Activated naive CD4-positive, alpha-beta T cell treated with anti-CD3 and anti-CD28 coated beads, Interleukin-2, amount 10 ng/mL, durations not matched to agents 7 days and 5 days (primary cell): ENCODE measurements around the gene LTBP1.

ENCODE experiments used
- CTCF ChIA-PET: fragments of 350-600 bp; sonication (Branson Sonifier 250); formaldehyde crosslinking; loops from one replicate; lab custom pipeline; 2021; ENCODE audit warnings: antibody characterized with exemption; lab: Charles Lee
- DNase-seq: peaks from one replicate; pipeline ENCODE4 v3.0.0-alpha.2; 2020
- H3K27ac Mint-ChIP-seq: one replicate; pipeline ENCODE4 v1.8.0; 2021; ENCODE audit warnings: mild to moderate bottlenecking, moderate library complexity, mixed read lengths
- H3K27me3 Mint-ChIP-seq: one replicate; pipeline ENCODE4 v1.8.0; 2021; ENCODE audit warnings: mild to moderate bottlenecking, mixed read lengths
- H3K36me3 Mint-ChIP-seq: one replicate; pipeline ENCODE4 v1.8.0; 2021; ENCODE audit warnings: mixed read lengths
- H3K4me1 Mint-ChIP-seq: one replicate; pipeline ENCODE4 v1.8.0; 2021; ENCODE audit warnings: mixed read lengths
- H3K4me3 Mint-ChIP-seq: one replicate; pipeline ENCODE4 v1.8.0; 2021; ENCODE audit warnings: mild to moderate bottlenecking, moderate library complexity, mixed read lengths
- H3K9me3 Mint-ChIP-seq: one replicate; pipeline ENCODE4 v1.8.0; 2021; ENCODE audit warnings: mixed read lengths

LTBP1 gene

GRCh38 chr2:33420726-33421125, 474.0 kb downstream of the LTBP1 start:
- H3K27me3 Mint-ChIP-seq, result no peaks in the 10 kb centered on the region
- CTCF ChIA-PET, result no interaction called here
- no peaks in the 10 kb centered on the region for H3K36me3 Mint-ChIP-seq
- no peak overlapping the region for H3K27ac Mint-ChIP-seq
- no peak overlapping the region for H3K4me3 Mint-ChIP-seq
- H3K4me1 Mint-ChIP-seq, result no peaks in the 10 kb centered on the region
- no peaks in the 10 kb centered on the region for H3K9me3 Mint-ChIP-seq
- no peak for DNase-seq

- Mint-ChIP-seq H3K4me1 (no peaks in the 10 kb centered on the region), H3K27me3 (no peaks in the 10 kb centered on the region), H3K4me3 (no peak overlapping the region), H3K27ac (no peak overlapping the region), H3K9me3 (no peaks in the 10 kb centered on the region), H3K36me3 (no peaks in the 10 kb centered on the region)
- no peak for DNase-seq
- CTCF ChIA-PET, result no interaction called here
Observed at GRCh38 chr2:33421820-33422219, 475.1 kb downstream of the LTBP1 start.

- no peaks in the 10 kb centered on the region for H3K36me3 Mint-ChIP-seq
- DNase-seq, result no peak
- no peak overlapping the region for H3K4me3 Mint-ChIP-seq
- no peak overlapping the region for H3K27ac Mint-ChIP-seq
- H3K9me3 Mint-ChIP-seq, result no peaks in the 10 kb centered on the region
- H3K4me1 Mint-ChIP-seq, result no peaks in the 10 kb centered on the region
- no peaks in the 10 kb centered on the region for H3K27me3 Mint-ChIP-seq
- CTCF ChIA-PET, result no interaction called here
Observed at GRCh38 chr2:33425161-33425560, 478.4 kb downstream of the LTBP1 start.

- H3K4me3 Mint-ChIP-seq, result no peak overlapping the region
- H3K4me1 Mint-ChIP-seq, result no peaks in the 10 kb centered on the region
- H3K36me3 Mint-ChIP-seq, result no peaks in the 10 kb centered on the region
- no peaks in the 10 kb centered on the region for H3K27me3 Mint-ChIP-seq
- CTCF ChIA-PET, result no interaction called here
- no peak for DNase-seq
- H3K9me3 Mint-ChIP-seq, result no peaks in the 10 kb centered on the region
- no peak overlapping the region for H3K27ac Mint-ChIP-seq
Observed at GRCh38 chr2:33425586-33426031, 478.9 kb downstream of the LTBP1 start.

GRCh38 chr2:33426666-33427231, 480.0 kb downstream of the LTBP1 start:
- DNase-seq, result no peak
- Mint-ChIP-seq H3K4me3 (no peak overlapping the region), H3K9me3 (no peaks in the 10 kb centered on the region), H3K27me3 (peaks cover 5% of the 10 kb centered on the region), H3K27ac (no peak overlapping the region), H3K4me1 (no peaks in the 10 kb centered on the region), H3K36me3 (no peaks in the 10 kb centered on the region)
- CTCF ChIA-PET, result no interaction called here

- no peak overlapping the region for H3K4me3 Mint-ChIP-seq
- CTCF ChIA-PET, result interaction anchor here (1.1 kb wide), 2 partner anchors 46 to 153 kb away, joined by 3 to 5 read pairs; no protein-coding TSS in a partner anchor
- H3K9me3 Mint-ChIP-seq, result no peaks in the 10 kb centered on the region
- H3K36me3 Mint-ChIP-seq, result no peaks in the 10 kb centered on the region
- H3K4me1 Mint-ChIP-seq, result no peaks in the 10 kb centered on the region
- no peak for DNase-seq
- H3K27ac Mint-ChIP-seq, result no peak overlapping the region
- H3K27me3 Mint-ChIP-seq, result peaks cover 7% of the 10 kb centered on the region
Observed at GRCh38 chr2:33430077-33430476, 483.3 kb downstream of the LTBP1 start.

GRCh38 chr2:33430856-33431255, 484.1 kb downstream of the LTBP1 start:
- no peak overlapping the region for H3K4me3 Mint-ChIP-seq
- H3K27ac Mint-ChIP-seq, result no peak overlapping the region
- H3K36me3 Mint-ChIP-seq, result no peaks in the 10 kb centered on the region
- H3K4me1 Mint-ChIP-seq, result no peaks in the 10 kb centered on the region
- no peaks in the 10 kb centered on the region for H3K9me3 Mint-ChIP-seq
- H3K27me3 Mint-ChIP-seq, result peaks cover 7% of the 10 kb centered on the region
- CTCF ChIA-PET, result interaction anchor here (1.1 kb wide), 1 partner anchor 152 kb away, joined by 5 read pairs; no protein-coding TSS in a partner anchor
- DNase-seq, result no peak

GRCh38 chr2:33432871-33433270, 486.1 kb downstream of the LTBP1 start:
- CTCF ChIA-PET, result interaction anchor here (0.6 kb wide), 2 partner anchors 9 to 24 kb away, joined by 3 read pairs; no protein-coding TSS in a partner anchor
- H3K36me3 Mint-ChIP-seq, result no peaks in the 10 kb centered on the region
- H3K9me3 Mint-ChIP-seq, result no peaks in the 10 kb centered on the region
- no peak for DNase-seq
- no peak overlapping the region for H3K27ac Mint-ChIP-seq
- no peaks in the 10 kb centered on the region for H3K4me1 Mint-ChIP-seq
- peaks cover 11% of the 10 kb centered on the region for H3K27me3 Mint-ChIP-seq
- H3K4me3 Mint-ChIP-seq, result no peak overlapping the region

- no peaks in the 10 kb centered on the region for H3K4me1 Mint-ChIP-seq
- H3K36me3 Mint-ChIP-seq, result no peaks in the 10 kb centered on the region
- H3K27ac Mint-ChIP-seq, result no peak overlapping the region
- no peaks in the 10 kb centered on the region for H3K9me3 Mint-ChIP-seq
- peaks cover 11% of the 10 kb centered on the region for H3K27me3 Mint-ChIP-seq
- DNase-seq, result no peak
- H3K4me3 Mint-ChIP-seq, result no peak overlapping the region
- CTCF ChIA-PET, result interaction anchor here (0.6 kb wide), 2 partner anchors 8 to 23 kb away, joined by 3 read pairs; no protein-coding TSS in a partner anchor
Observed at GRCh38 chr2:33433279-33434235, 486.8 kb downstream of the LTBP1 start.

- Mint-ChIP-seq H3K27ac (no peak overlapping the region), H3K9me3 (no peaks in the 10 kb centered on the region), H3K4me1 (no peaks in the 10 kb centered on the region), H3K36me3 (no peaks in the 10 kb centered on the region), H3K27me3 (peaks cover 21% of the 10 kb centered on the region), H3K4me3 (no peak overlapping the region)
- DNase-seq, result no peak
- CTCF ChIA-PET, result no interaction called here
Observed at GRCh38 chr2:33435518-33435917, 488.8 kb downstream of the LTBP1 start.

- Mint-ChIP-seq H3K36me3 (no peaks in the 10 kb centered on the region), H3K4me3 (no peak overlapping the region), H3K27ac (no peak overlapping the region), H3K9me3 (no peaks in the 10 kb centered on the region), H3K4me1 (no peaks in the 10 kb centered on the region), H3K27me3 (peaks cover 21% of the 10 kb centered on the region)
- no peak for DNase-seq
- CTCF ChIA-PET, result no interaction called here
Observed at GRCh38 chr2:33436083-33436482, 489.3 kb downstream of the LTBP1 start.

- Mint-ChIP-seq H3K36me3 (no peaks in the 10 kb centered on the region), H3K27ac (no peak overlapping the region), H3K4me1 (no peaks in the 10 kb centered on the region), H3K4me3 (no peak overlapping the region), H3K27me3 (peaks cover 14% of the 10 kb centered on the region), H3K9me3 (no peaks in the 10 kb centered on the region)
- DNase-seq, result no peak
- CTCF ChIA-PET, result no interaction called here
Observed at GRCh38 chr2:33437297-33437696, 490.5 kb downstream of the LTBP1 start.

GRCh38 chr2:33437815-33438214, 491.1 kb downstream of the LTBP1 start:
- no peak overlapping the region for H3K4me3 Mint-ChIP-seq
- CTCF ChIA-PET, result no interaction called here

GRCh38 chr2:33441235-33441810, 494.6 kb downstream of the LTBP1 start:
- CTCF ChIA-PET, result interaction anchor here (0.8 to 2.9 kb wide), 5 partner anchors 8 to 667 kb away, joined by 3 to 16 read pairs (median 3); no protein-coding TSS in a partner anchor
- Mint-ChIP-seq H3K9me3 (no peaks in the 10 kb centered on the region), H3K36me3 (no peaks in the 10 kb centered on the region), H3K4me3 (no peak overlapping the region), H3K27ac (no peak overlapping the region), H3K4me1 (no peaks in the 10 kb centered on the region), H3K27me3 (peaks cover 11% of the 10 kb centered on the region)
- peak; percentile 32 for DNase-seq

More at GRCh38 chr2:33437815-33438214, 491.1 kb downstream of the LTBP1 start:
- H3K27me3 Mint-ChIP-seq, result peaks cover 14% of the 10 kb centered on the region
- DNase-seq, result no peak
- H3K9me3 Mint-ChIP-seq, result no peaks in the 10 kb centered on the region
- no peaks in the 10 kb centered on the region for H3K4me1 Mint-ChIP-seq
- no peaks in the 10 kb centered on the region for H3K36me3 Mint-ChIP-seq
- H3K27ac Mint-ChIP-seq, result no peak overlapping the region
